GM12892 (cell line): ENCODE results near the gene HTRA2.

Experiments
- POLR2A ChIP-seq: IDR thresholded peaks from 2 replicates; pipeline ENCODE4 v1.6.1; 2011; ENCODE audit warnings: low read depth, low read length, control low read depth
- POLR2AphosphoS5 ChIP-seq: IDR thresholded peaks from 2 replicates; pipeline ENCODE4 v1.6.1; 2011; ENCODE audit warnings: low read depth, low read length, control low read depth
- TAF1 ChIP-seq: IDR thresholded peaks from 2 replicates; pipeline ENCODE4 v1.6.1; 2011; ENCODE audit warnings: low read depth, mild to moderate bottlenecking, control low read depth, low read length, borderline replicate concordance

GRCh38 chr2:74482801-74483674 lies 46.7 kb upstream of the HTRA2 start, which contains the start of the genes CCDC142 and TTC31:
- TF ChIP-seq POLR2AphosphoS5 (no peak; the same call in none of the 2 replicates), POLR2A (peak; percentile 71), TAF1 (peak; percentile 64; the same call in 1 of the 2 replicates)
